Subcutaneous adipose tissue (tissue), 4 donors: ENCODE data around the gene NECTIN2. TPM values are rescaled to one million over a fixed set of nuclear protein-coding genes. Genes with fewer than 3 reads are reported as not detected.

Experiments
- total RNA-seq, 4 donors: library from RNA; depleted of rRNA; stranded (reverse); fragments of >200 nt; gene quantifications; one replicate each; pipeline ENCODE4 v1.1.0, GENCODE V29; 2016
- TF ChIP-seq, protein P1 (sequence below): fragments of 450-650 bp; IDR thresholded peaks from one replicate; pipeline ENCODE4 v1.5.1; 2016; ENCODE audit warnings: low read depth, mild to moderate bottlenecking, control low read depth, antibody characterized with exemption, moderate library complexity

Gene NECTIN2
- total RNA-seq, 4 donors from 2014 or later: 20.4 to 49.9 (median 24.1) TPM

DNA sequence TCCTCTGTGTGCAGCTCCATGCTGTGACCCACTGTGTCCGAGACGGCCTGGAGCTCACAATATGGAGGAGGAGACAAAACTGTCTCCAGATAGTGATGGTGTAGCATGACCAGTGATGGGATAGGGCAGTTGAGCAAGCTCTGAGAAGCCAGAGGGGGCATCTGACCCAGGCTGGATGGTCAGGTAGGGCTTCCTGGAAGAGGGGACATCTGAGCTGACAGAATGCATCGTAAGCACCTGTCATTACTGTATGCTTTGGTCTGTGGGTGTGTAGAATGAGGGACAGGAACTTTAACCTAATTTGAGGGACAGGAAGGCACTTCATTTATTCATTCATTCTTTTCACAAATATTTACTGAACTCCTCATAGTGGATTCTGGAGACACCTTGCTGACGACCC, 38.5 kb downstream of the NECTIN2 start:
- TF ChIP-seq, protein P1, sequence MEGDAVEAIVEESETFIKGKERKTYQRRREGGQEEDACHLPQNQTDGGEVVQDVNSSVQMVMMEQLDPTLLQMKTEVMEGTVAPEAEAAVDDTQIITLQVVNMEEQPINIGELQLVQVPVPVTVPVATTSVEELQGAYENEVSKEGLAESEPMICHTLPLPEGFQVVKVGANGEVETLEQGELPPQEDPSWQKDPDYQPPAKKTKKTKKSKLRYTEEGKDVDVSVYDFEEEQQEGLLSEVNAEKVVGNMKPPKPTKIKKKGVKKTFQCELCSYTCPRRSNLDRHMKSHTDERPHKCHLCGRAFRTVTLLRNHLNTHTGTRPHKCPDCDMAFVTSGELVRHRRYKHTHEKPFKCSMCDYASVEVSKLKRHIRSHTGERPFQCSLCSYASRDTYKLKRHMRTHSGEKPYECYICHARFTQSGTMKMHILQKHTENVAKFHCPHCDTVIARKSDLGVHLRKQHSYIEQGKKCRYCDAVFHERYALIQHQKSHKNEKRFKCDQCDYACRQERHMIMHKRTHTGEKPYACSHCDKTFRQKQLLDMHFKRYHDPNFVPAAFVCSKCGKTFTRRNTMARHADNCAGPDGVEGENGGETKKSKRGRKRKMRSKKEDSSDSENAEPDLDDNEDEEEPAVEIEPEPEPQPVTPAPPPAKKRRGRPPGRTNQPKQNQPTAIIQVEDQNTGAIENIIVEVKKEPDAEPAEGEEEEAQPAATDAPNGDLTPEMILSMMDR: no peak

DNA sequence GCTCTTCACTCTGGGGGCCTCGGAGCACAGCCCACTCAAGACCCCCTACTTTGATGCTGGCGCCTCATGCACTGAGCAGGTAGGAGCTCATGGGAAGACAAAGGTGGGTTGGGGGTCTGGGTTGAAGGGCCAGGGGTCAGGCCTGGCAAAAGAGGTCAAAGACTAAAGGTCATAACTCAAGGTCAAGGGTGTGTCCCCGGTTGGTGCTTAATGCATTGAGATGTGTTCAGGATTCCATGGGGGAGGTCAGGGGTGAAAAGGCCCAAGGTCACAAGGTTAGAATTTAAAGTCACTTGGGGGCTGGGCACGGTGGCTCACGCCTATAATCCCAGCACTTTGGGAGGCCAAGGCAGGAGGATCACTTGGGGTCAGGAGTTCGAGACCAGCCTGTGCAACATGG, 40.0 kb downstream of the NECTIN2 start:
- TF ChIP-seq, protein P1: no peak

GRCh38 chr19:44887648-44888047, 41.6 kb downstream of the NECTIN2 start:
- TF ChIP-seq, protein P1: no peak

GRCh38 chr19:44889830-44890365, 43.8 kb downstream of the NECTIN2 start:
- TF ChIP-seq, protein P1: no peak

DNA sequence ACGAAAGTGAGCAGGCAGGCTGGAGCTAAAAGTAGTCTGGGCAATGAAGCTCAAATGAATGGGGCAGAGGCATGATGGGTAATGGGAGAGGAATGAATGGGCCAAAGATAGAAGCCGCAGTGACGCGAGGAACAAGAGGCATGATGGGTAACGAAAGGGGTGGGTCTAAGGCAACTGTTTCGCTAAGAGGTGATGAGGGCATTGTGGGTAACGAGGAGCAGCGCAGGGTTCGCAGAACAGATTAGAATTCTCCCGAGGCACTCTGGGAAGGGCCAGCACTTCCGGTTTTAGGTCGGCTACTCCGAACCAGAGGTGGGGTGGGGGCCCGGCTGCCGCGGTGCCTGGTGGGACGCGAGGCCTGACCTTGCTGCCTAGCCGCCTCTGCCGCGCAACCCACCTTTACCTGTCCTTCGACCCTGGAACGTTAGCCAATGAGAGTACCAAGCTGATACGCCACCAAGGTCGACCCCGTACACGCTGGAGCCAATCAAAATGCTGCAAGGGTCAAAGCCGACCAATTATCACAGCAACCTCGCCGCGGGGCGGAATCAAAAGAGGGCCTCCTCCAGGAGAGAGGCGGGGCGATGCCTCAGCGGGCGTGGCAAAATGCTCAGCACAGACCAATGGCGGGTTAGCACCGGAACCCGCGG, 44.4 kb downstream of the NECTIN2 start:
- TF ChIP-seq, protein P1: no peak

- TF ChIP-seq, protein P1: no peak
Observed at GRCh38 chr19:44891016-44891882, 45.2 kb downstream of the NECTIN2 start, which contains the start of gene TOMM40. TOMM40 (plus strand) TSS chr19:44891254; CDS start chr19:44891416, 162 bp downstream.

DNA sequence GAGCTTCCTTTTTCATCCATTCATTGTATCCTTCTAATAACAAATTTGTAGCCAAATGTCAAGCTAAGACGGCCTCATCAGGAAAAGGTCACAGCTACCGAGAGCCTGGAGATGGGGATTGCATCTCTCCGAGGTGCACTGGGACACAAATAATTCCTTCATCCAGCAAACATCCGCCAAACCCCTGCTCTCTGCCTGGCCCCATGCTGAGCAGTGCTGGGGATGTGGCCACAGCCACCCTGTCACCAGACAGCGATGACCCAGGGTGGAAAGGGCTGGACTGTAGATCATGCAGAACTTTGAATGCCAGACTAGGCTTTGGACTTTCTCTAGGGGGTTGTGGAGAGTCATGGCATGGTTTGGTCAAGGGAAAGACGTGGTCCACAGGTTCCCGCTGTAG, 46.8 kb downstream of the NECTIN2 start:
- TF ChIP-seq, protein P1: no peak
